DMS53 treated with DMSO at 0.1 percent for 48 hours (cell line): ENCODE data around the gene GORAB.

Source experiments
- DNase-seq: peaks from one replicate; lab custom pipeline; 2025; ENCODE audit not compliant: unreplicated experiment; lab: John Stamatoyannopoulos, UW

The GORAB gene

GRCh38 chr1:170590921-170591705 is 59.1 kb downstream of the GORAB start:
- no peak for DNase-seq

DNA sequence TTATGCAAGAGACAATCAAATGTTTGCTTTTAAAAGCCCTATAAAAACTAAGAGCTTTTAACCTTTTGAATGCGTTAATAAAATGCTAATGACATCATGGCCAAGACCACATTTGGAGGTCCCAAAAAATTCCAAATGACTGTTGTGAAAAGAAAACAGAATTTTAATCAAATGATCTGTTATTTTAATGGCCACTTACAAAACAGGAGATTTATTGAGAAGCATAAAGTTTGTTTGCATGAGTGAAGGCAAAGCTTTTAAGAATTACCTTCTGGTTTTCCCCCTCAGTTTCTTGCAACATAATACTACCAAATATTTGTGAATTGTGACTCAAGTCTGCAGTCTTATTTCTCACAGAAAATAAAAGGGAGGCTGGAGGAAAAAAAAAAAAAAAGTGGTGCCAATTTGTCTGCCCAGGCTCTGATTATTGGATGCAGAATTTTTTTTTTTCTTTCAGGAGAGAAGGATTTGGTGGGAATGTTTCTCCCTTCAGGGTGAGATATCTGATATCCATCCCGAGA is 60.7 kb downstream of the GORAB start:
- no peak for DNase-seq

DNA sequence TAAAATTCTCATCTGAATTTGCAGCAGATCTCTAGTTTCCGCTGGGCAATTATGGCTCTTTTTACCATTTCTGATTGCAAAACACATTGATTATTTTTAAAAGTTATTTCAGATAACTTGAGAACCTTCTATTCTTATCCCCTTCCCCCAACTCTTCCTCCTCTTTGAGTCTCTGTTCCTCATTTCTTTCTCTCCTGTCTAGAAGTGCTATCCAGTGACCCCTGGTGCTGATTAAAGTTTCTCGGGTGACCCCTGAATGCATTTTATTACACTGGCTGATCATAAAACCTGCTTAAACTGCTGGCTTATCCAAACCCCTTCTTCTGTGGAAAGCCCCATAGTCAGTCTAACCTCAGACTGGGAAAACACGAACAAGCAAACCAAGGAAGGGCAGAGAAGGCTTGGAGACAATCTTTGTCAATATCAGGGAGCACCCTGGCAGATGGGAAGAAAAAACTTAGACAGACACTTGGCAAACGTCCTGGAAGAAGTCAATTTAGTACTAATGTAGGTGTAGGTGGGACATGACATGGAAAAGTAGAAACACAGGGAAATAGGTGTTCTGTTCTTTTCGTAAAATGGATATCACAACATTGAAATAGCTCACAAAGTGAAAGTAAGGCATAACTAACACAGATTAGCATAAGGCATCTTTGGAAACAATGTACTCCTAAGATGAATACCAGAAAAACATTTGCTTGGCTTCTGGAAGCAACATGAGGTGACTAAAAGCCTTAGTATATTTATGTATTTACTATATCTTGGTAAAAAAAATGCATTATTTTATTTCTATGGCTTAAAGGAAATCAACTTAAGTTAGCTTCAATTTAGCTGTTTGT is 61.4 kb downstream of the GORAB start:
- no peak for DNase-seq

DNA sequence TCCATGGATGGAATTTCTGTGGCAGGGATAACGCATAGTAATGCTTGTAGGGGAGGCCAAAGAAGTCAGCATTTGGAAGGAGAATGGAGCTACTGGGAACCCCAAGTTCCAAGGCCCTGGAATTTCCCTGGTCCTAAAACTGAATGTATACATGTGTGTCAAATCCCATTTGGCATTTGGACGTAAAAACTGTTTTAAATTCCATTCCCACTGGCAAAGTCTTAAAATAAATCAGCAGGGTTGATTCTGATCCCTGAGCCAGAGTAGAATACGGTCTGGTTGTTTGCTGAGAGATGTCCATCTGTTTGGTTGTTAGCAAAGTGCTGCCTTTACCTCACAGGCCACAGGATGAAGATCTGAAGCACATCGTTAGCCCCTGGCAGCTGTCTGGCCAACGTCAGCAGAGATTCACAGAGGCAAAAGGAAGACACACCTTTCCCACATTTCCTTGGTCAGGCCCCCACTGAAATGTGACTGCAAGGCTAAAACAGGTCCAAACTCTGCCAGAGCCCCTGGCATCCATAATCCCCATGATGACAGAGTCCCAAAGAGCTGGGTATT is 62.2 kb downstream of the GORAB start:
- DNase-seq = no peak

DNA sequence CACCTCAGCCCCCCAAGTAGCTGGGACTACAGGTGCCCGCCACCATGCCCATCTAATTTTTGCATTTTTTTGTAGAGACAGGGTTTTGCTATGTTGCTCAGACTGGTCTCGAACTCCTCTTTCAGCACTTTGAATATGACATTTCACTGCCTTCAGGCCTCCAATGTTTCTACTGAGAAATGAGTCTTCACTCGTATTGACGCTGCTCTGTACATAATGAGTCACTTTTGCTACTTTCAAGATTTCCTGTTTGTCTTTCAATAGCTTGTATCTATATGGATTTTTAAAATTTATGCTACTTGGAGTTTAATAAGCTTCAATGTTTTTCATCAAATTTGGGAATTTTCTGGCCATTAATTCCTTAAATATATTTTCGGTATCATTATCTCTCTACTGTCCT is 64.7 kb downstream of the GORAB start:
- peak; percentile 16 for DNase-seq

- DNase-seq = no peak
Measured at GRCh38 chr1:170598618-170599017, 66.7 kb downstream of the GORAB start.

DNA sequence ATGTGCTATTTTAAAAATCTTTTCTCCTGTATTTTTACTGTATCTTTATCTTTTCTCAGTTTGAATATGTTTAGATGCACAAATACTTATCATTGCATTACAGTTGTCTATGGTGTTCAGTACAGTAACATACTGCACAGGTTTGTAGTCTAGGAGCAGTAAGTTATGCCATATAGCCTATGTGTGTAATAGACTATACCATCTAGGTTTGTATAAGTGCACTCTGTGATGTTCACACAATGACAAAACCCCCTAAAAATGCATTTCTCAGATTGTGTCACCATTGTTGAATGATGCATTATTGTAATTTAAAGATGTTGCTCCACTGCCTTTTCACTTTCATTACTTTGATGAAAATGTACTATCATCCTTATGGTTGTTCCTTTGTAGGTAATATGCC is 67.1 kb downstream of the GORAB start:
- no peak for DNase-seq

GRCh38 chr1:170601866-170602265 is 69.9 kb downstream of the GORAB start:
- DNase-seq = no peak
